RWPE1 (cell line): Measurements from ENCODE around the gene BID.

ENCODE experiments used
- CTCF ChIA-PET: fragments of 350-600 bp; sonication (Branson Sonifier 250); formaldehyde crosslinking; extraction: SDS; loops from one replicate; lab custom pipeline; 2021; lab: Yijun Ruan, JAX
- POLR2A ChIA-PET: fragments of 400-600 bp; formaldehyde crosslinking; extraction: SDS; loops from one replicate; lab custom pipeline; 2020; ENCODE audit warnings: antibody characterized with exemption; ENCODE audit not compliant: low non-redundant PET; lab: Yijun Ruan, JAX
- DNase-seq: peaks from one replicate; pipeline ENCODE4 v3.0.0; 2012; ENCODE audit warnings: low spot score
- H3K27ac ChIP-seq: fragments of 450-650 bp; 2 replicates; pipeline ENCODE4 v1.5.1; 2017
- CTCF ChIP-seq: fragments of 450-650 bp; conservative IDR thresholded peaks from 2 replicates; pipeline ENCODE4 v1.5.1; 2017; ENCODE audit warnings: low read depth, mild to moderate bottlenecking

BID gene

GRCh38 chr22:17785185-17786184 is 11.2 kb upstream of the BID start:
- peak overlapping the region; percentile 77 for H3K27ac ChIP-seq
- TF ChIP-seq CTCF, result peak; percentile 38
- no peak for DNase-seq
- ChIA-PET POLR2A (no interaction called here), CTCF (interaction anchor here (0.5 to 2.0 kb wide), 5 partner anchors 12 to 275 kb away, joined by 3 to 13 read pairs (median 4); no protein-coding TSS in a partner anchor)

GRCh38 chr22:17784776-17785175 is 10.5 kb upstream of the BID start:
- DNase-seq, result no peak
- no peak overlapping the region for H3K27ac ChIP-seq
- ChIA-PET CTCF (interaction anchor here (0.5 to 2.0 kb wide), 2 partner anchors 13 to 42 kb away, joined by 3 to 13 read pairs; no protein-coding TSS in a partner anchor), POLR2A (no interaction called here)
- no peak for TF ChIP-seq CTCF

- no peak overlapping the region for H3K27ac ChIP-seq
- CTCF ChIA-PET, result interaction anchor here (2.0 kb wide), 1 partner anchor 41 kb away, joined by 13 read pairs; no protein-coding TSS in a partner anchor
- POLR2A ChIA-PET, result no interaction called here
- TF ChIP-seq CTCF, result no peak
- no peak for DNase-seq
Observed at GRCh38 chr22:17783773-17784480, 9.7 kb upstream of the BID start.

- POLR2A ChIA-PET, result no interaction called here
- CTCF ChIA-PET, result no interaction called here
Observed at GRCh38 chr22:17783312-17783711, 9.0 kb upstream of the BID start.

GRCh38 chr22:17782621-17783020 is 8.4 kb upstream of the BID start:
- H3K27ac ChIP-seq, result no peak overlapping the region
- ChIA-PET POLR2A (no interaction called here), CTCF (no interaction called here)
- no peak for DNase-seq
- no peak for TF ChIP-seq CTCF

More at GRCh38 chr22:17783312-17783711, 9.0 kb upstream of the BID start:
- no peak for TF ChIP-seq CTCF
- H3K27ac ChIP-seq, result no peak overlapping the region
- no peak for DNase-seq

- ChIA-PET CTCF (no interaction called here), POLR2A (no interaction called here)
- no peak for DNase-seq
- no peak for TF ChIP-seq CTCF
- peak overlapping the region; percentile 62 for H3K27ac ChIP-seq
Observed at GRCh38 chr22:17782158-17782557, 7.9 kb upstream of the BID start.
